Fibroblast of gingiva (primary cell): ENCODE measurements around the gene EP400.
"Not testable (repeated sequence)": the region's sequence is repeated elsewhere in the genome, so short reads cannot be mapped to it uniquely, and the experiment has no call there.

Source experiments
- DNase-seq: peaks from one replicate; pipeline ENCODE4 v3.0.0-alpha.2; 2011; ENCODE audit warnings: low read depth

EP400 gene

DNA sequence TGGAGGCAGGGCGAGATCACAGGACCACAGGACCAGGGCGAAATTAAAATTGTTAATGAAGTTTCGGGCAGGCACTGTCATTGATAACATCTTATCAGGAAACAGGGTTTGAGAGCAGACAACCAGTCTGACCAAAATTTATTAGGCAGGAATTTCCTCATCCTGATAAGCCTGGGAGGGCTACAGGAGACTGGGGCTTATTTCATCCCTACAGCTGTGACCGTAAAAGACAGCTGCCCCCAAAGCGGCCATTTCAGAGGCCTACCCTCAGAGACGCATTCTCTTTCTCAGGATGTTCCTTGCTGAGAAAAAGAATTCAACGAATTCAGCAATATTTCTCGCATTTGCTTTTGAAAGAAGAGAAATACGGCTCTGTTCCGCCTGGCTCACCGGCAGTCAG lies 97.9 kb downstream of the EP400 start:
- not testable (repeated sequence) for DNase-seq

DNA sequence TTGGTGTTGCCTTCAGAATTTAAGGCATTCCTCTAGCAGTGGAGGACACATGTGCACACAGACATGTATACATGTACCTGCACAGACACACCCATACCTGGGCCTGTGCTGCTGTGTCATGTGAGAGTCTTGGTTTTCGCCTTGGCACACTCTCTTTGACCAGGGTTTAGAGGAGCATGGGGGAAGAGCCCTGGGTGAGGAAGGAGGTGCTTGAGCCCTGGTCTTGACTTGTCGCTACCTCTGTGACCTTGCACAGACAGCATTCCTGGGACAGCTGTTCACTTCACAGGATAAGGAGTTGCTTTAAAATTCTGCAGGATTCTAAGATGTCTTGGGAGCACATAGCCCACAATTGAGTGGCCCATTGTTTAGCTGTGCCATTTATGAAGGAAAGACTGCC lies 99.7 kb downstream of the EP400 start:
- no peak for DNase-seq

DNA sequence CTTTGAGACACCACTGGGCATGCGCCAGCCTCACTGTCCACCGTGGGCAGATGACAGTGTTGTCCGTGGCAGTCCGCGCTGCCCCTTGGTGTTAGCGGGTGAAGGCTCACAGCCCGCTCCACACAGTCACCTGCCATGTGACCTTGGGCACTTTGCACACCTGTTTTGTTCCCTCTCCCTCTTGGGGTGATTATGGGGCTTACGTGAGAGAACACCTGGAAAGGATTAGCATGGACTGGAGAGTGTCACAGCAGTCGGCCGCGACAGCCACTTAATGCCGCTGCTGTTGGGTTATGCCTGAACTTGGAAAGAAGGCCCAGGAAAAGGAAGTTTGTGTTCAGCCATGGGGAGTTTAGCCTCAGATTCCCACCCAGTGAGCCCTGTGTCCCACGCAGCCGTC lies 100.1 kb downstream of the EP400 start:
- DNase-seq: no peak

DNA sequence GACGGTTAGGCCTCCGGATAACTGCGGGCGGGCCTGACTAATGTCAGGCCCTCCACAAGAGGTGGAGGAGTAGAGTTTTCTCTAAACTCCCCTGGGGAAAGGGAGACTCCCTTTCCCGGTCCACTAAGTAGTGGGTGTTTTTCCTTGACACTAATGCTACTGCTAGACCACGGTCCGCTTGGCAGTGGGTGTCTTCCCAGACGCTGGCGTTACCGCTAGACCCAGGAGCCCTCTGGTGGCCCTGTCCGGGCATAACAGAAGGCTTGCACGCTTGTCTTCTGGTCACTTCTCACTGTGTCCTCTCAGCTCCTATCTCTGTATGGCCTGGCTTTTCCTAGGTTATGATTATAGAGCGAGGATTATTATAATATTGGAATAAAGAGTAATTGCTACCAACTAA lies 102.0 kb downstream of the EP400 start:
- peak; percentile 12 for DNase-seq

DNA sequence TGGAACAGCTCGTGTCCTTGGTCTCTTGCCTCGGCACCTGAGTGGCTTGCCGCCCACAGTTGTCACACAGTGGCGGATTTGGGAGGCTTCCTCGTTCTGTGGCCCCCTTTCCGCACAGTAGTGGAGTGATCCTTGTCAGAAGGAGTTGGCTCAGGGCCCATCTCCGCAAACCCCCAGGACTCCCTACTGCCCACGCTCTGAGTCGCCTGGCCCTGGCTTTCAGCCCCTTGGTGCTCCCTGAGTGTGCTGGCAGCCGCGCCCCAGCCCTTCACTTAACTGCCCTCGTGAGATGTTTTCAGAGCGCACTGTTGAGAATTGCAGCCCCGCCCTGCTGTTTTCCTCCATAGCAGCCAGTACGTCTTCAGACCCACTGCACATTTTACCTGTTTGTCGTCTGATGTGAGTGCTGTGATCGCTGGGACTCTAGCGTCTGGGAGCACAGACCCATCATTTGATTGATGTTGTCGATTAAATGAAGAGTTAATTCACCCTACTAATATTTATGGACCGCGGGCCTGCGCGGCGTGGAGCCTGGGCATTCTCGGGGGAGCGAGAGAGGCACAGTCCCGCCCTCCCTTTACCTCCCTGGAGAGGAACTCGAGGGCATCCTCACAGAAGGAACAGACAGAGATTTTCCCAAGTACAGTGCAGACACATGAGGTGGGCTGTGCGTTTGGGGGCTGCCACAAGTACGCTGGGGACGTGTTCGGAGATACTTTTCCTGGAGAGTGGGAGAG lies 102.6 kb downstream of the EP400 start:
- DNase-seq: no peak

DNA sequence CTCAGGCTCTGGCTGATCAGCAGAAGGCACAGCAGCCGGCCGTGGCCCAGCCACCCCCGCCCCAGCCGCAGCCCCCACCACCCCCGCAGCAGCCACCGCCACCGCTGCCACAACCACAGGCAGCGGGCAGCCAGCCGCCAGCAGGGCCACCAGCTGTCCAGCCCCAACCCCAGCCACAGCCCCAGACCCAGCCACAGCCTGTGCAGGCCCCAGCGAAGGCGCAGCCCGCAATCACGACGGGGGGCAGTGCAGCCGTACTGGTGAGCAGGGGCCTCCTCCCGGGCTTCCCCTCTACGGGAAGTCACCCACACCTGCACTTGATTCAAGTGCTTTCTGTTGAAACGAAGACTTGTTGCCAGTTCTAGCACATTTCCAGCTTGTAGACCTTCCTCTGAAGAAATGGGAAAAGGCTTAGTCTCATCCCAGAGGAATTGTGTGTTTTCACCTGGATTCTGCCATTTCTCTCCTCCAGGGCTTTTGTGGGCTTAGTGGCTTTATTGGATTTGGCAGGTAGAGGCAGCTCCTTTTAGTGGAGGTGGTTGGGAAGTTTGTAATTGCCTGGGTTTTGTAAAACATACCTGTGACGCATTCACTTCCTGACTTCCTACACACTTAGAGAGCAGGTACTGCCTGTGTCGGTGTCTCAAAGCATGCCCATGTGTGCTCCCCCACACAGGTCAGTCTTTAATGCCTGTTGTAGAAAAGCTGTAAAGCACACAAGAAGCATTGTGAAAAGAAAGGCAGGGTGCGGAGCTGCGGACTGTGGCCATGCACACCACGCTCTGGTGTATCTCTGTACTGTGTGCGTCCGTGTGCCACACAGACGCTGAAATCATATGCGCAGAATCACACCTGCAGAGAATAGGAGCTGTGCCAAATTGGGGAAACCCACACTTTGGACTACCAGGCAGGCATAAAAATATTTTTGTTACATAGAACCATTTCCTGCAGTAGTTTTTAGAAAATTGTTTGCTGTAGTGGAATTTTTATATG lies 103.9 kb downstream of the EP400 start:
- DNase-seq: no peak

DNA sequence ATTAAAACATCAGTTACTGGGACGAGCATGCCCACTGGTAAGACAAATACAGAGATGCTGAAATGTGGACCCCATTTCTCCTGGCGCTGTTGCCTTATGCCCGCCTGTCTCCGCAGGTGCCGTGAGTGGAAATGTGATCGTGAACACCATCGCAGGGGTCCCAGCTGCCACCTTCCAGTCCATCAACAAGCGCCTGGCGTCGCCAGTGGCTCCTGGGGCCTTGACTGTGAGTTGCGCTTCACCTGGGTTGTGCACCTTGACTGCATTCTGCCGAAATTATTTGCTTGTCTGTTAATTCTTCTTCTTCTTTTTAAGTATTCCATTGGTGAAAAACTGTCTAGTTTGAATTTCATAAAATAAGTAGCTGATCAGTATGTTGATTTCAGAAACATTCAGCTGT lies 105.2 kb downstream of the EP400 start:
- no peak for DNase-seq

DNA sequence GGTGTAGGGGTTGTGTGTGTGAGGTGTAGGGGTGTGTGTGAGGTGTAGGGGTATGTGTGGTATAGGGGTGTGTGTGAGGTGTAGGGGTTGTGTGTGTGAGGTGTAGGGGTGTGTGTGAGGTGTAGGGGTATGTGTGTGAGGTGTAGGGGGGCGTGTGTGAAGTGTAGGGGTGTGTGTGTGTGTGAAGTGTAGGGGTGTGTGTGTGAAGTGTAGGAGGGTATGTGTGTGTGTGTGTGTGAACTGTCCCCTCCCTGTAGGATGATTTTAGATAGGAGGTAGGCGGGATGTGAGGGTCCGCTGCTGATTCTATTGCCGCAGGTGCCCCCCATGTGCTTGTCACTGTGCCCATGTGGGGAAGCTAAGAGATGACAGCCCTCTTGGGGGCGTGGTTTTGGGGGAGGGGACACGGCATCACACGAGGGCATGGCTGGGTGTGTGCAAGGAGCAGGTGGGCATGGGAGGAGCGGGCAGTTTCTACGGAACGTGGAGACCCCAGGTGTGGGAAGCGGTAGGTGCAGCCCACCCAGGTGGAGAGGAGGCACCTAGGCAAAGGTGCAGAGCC lies 105.9 kb downstream of the EP400 start:
- DNase-seq: no peak

DNA sequence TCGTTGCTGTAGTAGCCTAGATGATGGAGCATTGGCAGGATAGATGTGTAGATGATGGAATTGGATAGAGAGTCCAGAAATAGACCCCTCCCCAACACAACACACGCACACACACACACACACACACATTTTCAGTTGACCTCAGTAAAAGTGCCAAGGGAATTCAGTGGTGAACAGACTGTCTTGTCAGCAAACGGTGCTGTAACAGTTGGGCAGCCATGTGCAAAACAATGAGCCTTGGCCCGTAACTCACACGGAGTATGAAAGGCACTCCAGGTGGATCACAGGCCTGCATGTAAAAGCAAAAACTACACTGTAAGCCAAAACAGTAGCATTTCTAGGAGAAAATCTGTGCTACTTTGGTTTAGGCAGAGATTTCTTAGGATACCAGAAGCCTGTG lies 106.6 kb downstream of the EP400 start:
- DNase-seq: no peak

DNA sequence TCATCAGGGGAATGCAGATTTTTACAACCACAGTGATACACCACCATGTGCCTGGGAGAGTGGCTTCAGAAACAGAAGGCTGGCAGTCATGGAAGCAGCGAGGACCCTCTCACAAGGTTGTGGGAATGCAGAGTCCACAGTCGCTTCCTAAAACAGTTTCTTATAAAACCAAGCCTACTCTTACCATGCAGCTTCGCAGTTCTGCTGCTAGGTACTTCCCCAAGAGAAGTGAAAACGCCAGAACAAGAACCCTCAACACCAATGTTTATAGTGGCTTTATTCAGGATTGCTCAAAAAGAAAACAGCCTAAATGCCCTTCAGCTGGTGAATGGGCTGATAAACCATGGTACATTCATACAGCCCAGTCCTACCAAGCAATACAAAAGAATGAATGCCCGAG lies 107.2 kb downstream of the EP400 start:
- no peak for DNase-seq

DNA sequence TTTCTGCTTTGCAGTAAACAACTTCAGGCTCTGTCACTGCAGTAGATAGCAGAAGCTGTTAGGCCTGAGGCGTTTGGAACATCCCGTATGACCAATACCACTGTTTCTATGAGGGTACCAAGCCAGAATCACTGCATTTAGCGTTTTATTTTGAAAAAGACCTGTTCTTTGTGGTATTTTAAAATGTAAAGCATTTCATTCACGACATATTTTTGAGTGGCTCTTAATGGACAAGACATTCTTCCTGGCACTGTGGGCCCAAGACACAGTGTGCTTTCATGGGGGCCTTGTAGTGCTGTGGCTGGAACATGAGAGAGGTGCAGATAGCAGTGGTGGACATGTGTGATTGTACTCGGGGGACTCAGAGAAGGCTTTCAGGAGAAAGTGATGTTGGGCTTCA lies 107.9 kb downstream of the EP400 start:
- no peak for DNase-seq

DNA sequence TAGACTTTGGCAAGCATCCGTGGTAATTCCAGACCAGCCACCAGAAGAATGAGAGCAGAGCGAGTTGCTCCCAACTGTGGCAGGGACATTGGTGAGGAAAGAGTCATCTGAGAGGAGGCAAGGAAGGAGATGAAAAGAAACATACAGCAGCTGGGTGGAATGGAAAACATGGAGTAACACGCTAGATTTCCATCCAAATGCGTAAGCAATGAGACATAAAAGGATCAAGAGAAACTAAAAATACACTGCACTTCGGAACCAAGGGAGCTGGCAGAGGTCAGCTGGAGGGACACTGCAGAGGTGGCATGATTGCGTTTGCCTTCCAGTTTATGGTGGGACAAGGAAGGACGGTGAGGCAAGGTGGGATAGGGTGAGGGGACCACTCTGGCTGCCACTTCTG lies 111.5 kb downstream of the EP400 start:
- DNase-seq: peak; percentile 52

DNA sequence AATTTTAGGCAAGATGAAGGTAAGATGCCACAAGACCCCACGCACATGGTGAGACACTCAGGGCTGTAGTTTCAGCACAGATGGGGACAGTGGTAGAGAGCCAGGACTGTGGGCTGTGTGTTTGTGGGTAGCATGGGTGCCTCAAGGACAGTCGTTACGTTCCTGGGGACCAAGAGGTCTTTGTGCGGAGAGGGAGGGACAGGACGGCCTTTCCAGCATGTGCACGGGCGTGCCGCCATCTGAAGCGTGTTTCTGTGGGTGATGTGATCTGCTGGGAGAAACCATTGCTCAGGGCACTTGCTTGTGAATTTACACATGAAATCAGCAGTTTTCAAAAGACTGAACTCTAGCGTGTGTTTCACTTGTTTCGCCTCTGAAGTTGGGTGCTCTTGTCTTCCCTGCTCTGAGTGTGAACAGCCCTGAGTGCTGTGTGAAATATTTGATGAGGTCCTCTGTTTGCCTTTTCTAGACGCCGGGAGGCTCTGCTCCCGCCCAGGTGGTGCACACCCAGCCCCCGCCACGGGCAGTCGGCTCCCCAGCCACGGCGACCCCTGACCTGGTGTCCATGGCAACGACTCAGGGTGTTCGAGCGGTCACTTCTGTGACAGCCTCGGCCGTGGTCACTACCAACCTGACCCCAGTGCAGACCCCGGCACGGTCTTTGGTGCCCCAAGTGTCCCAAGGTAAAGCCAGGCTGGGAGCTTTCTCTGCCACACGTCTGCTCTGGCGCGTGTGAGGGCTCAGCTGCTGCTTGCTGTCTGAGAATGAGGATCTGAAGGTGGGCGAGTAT lies 112.1 kb downstream of the EP400 start:
- no peak for DNase-seq

DNA sequence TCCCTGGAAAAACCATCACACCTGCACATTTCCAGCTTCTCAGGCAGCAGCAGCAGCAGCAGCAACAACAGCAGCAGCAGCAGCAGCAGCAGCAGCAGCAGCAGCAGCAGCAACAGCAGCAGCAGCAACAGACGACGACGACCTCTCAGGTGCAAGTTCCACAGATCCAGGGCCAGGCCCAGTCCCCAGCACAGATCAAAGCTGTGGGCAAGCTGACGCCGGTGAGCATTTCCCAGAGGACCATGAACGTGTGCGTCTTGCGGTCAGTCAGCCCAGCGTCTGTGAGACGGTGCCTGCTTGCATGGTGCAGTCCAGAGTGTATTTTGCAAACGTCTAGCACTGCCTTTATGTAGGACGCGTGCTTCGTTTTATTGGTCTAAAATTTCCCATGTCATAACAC lies 112.7 kb downstream of the EP400 start:
- no peak for DNase-seq

DNA sequence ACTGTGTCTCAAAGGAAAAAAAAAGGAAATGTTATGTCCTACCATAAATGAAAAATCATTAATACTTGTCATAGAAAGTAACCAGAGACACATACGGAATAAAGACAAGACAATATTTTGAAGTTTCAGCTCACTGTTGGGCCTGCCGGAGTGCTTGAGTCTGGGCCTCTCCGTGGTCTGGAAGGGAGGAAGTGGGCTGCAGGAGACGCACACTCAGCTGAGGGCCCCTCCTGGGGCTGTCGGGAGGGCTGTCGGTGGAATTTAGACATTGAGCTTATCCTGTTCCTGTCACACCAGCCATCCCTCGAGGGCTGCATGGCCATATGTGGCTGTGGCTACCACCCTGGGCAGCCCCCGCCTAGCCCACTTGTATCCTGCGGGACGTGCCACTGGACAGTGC lies 113.7 kb downstream of the EP400 start:
- DNase-seq: no peak

DNA sequence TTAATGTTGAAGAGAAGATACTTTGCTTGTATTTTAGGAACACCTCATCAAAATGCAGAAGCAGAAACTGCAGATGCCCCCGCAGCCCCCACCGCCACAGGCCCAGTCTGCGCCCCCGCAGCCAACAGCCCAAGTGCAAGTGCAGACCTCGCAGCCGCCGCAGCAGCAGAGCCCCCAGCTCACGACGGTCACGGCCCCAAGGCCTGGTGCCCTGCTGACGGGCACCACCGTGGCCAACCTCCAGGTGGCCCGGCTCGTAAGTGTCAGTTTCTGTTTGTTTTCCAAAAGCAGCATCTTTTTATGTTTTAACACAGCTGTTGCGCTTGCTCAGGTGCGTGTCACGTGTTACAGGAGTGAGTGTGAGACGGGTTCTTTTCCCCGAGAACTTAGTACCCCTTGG lies 114.9 kb downstream of the EP400 start:
- no peak for DNase-seq

DNA sequence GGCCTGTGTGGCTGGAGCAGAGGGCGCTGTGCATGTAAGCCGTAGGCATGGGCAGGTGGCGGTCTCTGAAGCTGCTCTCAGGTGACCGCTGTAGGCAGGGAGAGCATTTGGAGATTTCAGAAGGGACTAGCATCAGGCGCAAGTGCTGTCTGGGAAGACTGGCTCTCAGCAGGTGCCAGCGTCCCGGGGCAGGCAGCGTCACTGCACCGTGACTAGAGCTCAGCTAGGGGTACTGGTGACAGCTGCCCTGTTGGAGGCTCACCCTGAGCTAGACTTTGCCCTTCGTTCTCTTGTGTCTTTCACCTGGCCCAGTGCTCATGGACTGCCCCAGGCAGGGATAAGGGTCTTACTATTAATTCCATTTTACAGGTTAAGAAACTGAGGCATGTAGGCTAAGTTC lies 115.5 kb downstream of the EP400 start:
- DNase-seq: no peak

DNA sequence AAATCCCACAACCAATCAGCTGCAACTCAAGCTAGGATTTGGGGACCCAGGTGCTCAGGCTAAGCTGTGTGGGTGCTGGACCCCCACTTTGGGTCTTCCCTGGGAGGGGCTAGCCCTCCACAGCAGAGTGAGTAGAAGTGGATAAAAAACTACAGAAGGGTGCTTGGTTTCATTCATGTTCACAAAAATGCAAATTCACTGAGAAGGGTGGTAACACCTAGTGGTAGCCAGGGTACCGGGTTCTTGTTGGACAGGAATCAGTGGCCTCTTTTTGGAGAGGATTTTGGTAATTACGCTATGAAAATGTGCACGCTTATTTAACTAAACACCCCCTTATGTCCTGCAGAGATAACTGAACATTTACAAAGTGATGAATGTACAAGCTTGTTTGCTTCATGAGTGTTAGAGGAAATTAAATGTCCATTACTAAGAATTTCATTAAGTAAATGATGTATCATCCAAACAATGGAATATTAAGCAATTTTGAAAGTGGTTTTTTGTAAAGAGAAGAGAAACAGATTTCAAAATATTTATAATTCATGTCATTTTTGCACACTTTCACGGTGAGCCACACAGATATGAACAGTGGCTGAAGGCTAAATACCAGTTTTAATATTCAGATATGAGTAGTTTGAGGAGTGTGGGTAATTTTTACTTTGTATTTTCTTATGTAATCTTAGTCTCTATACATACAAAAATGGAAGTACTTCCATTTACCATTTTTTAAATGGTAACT lies 116.0 kb downstream of the EP400 start:
- no peak for DNase-seq

DNA sequence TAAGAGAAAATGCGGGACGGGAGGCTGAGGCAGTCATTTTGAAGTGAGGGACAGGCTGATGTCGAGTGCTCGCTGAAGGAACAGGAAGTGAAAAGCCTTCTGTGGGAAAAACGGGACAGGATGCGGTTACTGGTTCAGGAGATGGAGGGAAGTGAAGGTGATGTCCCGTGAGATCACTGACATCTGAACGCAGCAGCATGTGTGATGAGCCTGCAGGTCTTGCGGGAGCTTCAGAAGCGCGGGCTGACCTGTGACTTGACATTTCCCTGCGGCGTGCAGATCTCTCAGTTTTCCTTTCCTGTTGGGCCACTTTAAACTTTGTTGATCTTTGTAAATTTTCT lies 116.6 kb downstream of the EP400 start:
- no peak for DNase-seq

DNA sequence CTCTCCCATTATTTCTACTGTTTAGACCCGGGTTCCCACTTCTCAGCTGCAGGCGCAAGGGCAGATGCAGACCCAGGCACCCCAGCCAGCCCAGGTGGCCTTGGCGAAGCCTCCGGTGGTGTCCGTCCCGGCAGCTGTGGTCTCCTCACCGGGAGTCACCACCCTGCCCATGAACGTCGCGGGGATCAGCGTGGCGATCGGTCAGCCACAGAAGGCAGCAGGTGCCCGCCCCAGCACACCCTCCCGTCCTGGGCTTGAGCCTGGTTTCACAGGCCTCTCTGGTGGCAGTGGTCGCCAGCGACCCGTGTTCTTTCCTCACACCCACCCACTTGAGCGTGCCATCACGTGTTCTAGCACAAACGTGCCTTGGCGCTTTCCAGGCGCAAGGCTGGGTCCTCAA lies 117.0 kb downstream of the EP400 start:
- DNase-seq: no peak

DNA sequence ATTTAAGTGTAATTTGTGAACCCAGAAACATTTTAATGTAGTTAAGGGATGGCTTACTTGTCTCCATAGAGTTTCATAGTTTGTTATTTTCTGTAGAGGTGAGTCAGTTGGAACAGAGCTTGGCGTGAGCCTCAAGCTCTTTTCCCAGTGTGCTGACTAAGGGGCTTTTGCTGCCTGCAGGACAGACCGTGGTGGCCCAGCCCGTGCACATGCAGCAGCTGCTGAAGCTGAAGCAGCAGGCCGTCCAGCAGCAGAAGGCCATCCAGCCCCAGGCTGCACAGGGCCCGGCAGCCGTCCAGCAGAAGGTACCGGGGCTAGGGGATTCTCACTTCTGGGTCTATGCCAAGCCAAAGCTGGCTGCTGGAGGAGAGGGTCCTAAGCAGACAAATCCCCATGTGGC lies 117.4 kb downstream of the EP400 start:
- no peak for DNase-seq

DNA sequence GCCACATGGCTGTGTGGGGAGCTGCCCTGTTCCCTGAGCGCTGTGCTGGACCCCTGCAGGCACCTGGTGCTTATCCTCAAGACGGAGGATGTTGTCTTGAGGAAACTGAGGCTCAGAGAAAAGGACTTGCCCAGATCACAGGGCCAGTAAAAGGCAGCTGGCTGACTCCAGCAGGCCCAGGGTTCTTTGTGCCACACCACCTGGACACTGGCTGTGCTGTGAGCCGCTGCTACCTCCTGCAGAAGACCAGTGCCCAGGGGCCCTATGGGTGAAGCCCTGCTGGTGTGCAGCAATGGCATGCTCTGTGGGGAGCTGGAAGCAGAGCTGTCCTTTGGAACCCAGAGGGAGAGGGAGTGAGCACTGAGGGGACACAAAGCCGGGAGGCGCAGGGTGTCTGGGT lies 118.5 kb downstream of the EP400 start:
- no peak for DNase-seq
